Fibroblast of pulmonary artery (primary cell): ENCODE measurements around the gene RAB39A.

Experiments
- DNase-seq: peaks from one replicate; pipeline ENCODE4 v3.0.0-alpha.2; 2010; ENCODE audit warnings: low read depth
- H3K4me3 ChIP-seq: replicated peaks from 2 replicates; pipeline ENCODE4 v1.5.1; 2011; ENCODE audit warnings: low read depth, mild to moderate bottlenecking, control low read depth, low read length, moderate library complexity
- CTCF ChIP-seq: IDR thresholded peaks from 2 replicates; pipeline ENCODE4 v1.5.1; 2011; ENCODE audit warnings: mild to moderate bottlenecking, control low read depth, low read length, inconsistent platforms; ENCODE audit errors: missing control alignments

RAB39A gene

DNA sequence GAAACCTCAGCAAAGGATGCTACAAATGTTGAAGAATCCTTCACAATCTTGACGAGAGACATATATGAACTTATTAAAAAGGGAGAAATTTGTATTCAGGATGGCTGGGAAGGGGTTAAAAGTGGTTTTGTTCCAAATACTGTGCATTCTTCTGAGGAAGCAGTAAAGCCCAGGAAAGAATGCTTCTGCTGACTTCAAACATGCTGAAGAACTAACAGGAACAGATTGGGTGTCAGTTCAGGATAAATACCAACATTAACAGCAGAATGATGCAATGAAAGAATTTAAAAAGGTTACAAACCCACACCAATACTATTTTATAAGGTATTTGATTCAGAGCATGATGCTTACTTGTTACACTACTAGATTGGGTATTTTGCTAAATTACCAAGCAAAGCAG is 33.9 kb downstream of the RAB39A start:
- no peak overlapping the region for H3K4me3 ChIP-seq
- no peak for TF ChIP-seq CTCF
- no peak for DNase-seq

DNA sequence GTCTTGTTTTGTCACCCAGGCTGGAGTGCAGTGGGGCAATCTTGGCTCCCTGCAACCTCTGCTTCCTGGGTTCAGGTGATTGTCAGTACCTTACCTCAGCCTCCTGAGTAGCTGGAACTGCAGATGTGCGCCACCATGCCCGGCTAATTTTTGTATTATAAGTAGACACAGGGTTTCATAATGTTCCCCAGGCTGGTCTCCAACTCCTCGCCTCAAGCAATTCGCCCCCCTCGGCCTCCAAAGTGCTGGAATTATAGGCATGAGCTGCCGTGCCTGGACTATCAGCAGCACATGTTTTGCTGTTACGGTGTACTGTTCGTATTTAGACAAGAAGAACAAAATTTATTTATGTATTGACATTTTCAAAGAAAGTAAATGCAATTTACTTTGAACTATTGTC is 34.8 kb downstream of the RAB39A start:
- H3K4me3 ChIP-seq, result no peak overlapping the region
- TF ChIP-seq CTCF, result no peak
- DNase-seq, result no peak

GRCh38 chr11:107969219-107969618 is 41.0 kb downstream of the RAB39A start:
- no peak for DNase-seq
- H3K4me3 ChIP-seq, result no peak overlapping the region
- TF ChIP-seq CTCF, result no peak

- no peak for TF ChIP-seq CTCF
Observed at GRCh38 chr11:107970049-107970448, 41.8 kb downstream of the RAB39A start.

DNA sequence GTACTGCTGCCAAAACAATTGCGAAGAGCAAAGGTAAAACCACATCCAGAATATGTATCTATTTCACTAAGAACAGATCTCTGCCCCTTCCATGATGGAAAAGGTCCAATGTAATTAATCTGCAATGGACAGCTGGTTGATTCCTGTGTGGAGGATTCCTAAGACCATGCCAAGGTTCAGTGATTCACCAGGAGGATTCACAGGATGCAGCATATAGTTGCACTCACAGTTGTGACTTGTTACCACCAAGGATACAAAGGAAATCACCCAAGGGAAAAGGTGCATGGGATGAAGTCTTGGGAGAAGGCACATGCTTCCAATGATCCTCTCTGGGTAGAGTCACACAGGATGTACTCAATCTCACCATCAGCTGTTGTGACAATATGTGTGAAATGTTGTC is 45.4 kb downstream of the RAB39A start:
- no peak for DNase-seq
- TF ChIP-seq CTCF, result no peak

More at GRCh38 chr11:107970049-107970448, 41.8 kb downstream of the RAB39A start:
- no peak overlapping the region for H3K4me3 ChIP-seq
- no peak for DNase-seq

GRCh38 chr11:107988397-107989158 is 60.3 kb downstream of the RAB39A start:
- no peak overlapping the region for H3K4me3 ChIP-seq
- no peak for DNase-seq
- no peak for TF ChIP-seq CTCF

More for the DNA sequence above, 45.4 kb downstream of the RAB39A start:
- no peak overlapping the region for H3K4me3 ChIP-seq

GRCh38 chr11:107991868-107992414 is 63.7 kb downstream of the RAB39A start:
- H3K4me3 ChIP-seq, result no peak overlapping the region
- no peak for TF ChIP-seq CTCF
- DNase-seq, result no peak
